GM12891 (cell line): ENCODE results near the gene DGCR2.
"Not testable (repeated sequence)": the region's sequence is repeated elsewhere in the genome, so short reads cannot be mapped to it uniquely, and the experiment has no call there.

ENCODE experiments used
- PAX5 ChIP-seq: IDR thresholded peaks from 2 replicates; pipeline ENCODE4 v1.6.1; 2011; ENCODE audit warnings: low read length, moderate library complexity, mild to moderate bottlenecking; ENCODE audit not compliant: insufficient read depth, severe bottlenecking
- POLR2A ChIP-seq: IDR thresholded peaks from 2 replicates; pipeline ENCODE4 v1.6.1; 2011; ENCODE audit warnings: low read depth, low read length, control low read depth
- POLR2AphosphoS5 ChIP-seq: IDR thresholded peaks from 2 replicates; pipeline ENCODE4 v1.6.1; 2011; ENCODE audit warnings: low read depth, low read length, control low read depth
- SPI1 ChIP-seq: IDR thresholded peaks from 2 replicates; pipeline ENCODE4 v1.6.1; 2011; ENCODE audit warnings: low read depth, low read length, control low read depth
- TAF1 ChIP-seq: IDR thresholded peaks from 2 replicates; pipeline ENCODE4 v1.6.1; 2011; ENCODE audit warnings: low read depth, low read length, control low read depth

- not testable (repeated sequence) for TF ChIP-seq POLR2A, POLR2AphosphoS5, TAF1, SPI1, PAX5
Measured at GRCh38 chr22:19011611-19012010, 110.6 kb downstream of the DGCR2 start.
